Astrocyte (in vitro differentiated cells and primary cell): ENCODE results near the gene ULK2. TPM values are rescaled to one million over a fixed set of nuclear protein-coding genes. Genes with fewer than 3 reads are reported as not detected.

Source experiments
- DNase-seq: peaks from one replicate; pipeline ENCODE4 v3.0.0-alpha.2; 2010; ENCODE audit warnings: low read depth
- FAIRE-seq: peaks from 2 replicates; lab custom pipeline; 2011; peaks lifted over from hg19 to GRCh38; lab: Jason Lieb, UNC
- H2AFZ ChIP-seq: 2 replicates; pipeline ENCODE4 v1.6.0; 2012; ENCODE audit warnings: low read depth, low read length, inconsistent platforms
- H3K27ac ChIP-seq: 2 replicates; pipeline ENCODE4 v1.5.1; 2011; ENCODE audit warnings: low read depth, low read length, inconsistent platforms
- H3K27me3 ChIP-seq: 2 replicates; pipeline ENCODE4 v1.6.0; 2011; ENCODE audit warnings: low read length, inconsistent platforms; ENCODE audit not compliant: insufficient read depth
- H3K36me3 ChIP-seq: 2 replicates; pipeline ENCODE4 v1.5.1; 2011; ENCODE audit warnings: low read length, inconsistent platforms; ENCODE audit not compliant: insufficient read depth
- H3K4me1 ChIP-seq: 2 replicates; pipeline ENCODE4 v1.5.1; 2011; ENCODE audit warnings: low read length, inconsistent platforms; ENCODE audit not compliant: insufficient read depth
- H3K4me2 ChIP-seq: 2 replicates; pipeline ENCODE4 v1.6.0; 2012; ENCODE audit warnings: low read length, inconsistent platforms
- H3K4me3 ChIP-seq: 2 replicates; pipeline ENCODE4 v1.5.1; 2011; ENCODE audit warnings: low read depth, mild to moderate bottlenecking, low read length, inconsistent platforms; ENCODE audit not compliant: insufficient read depth
- H3K79me2 ChIP-seq: 2 replicates; pipeline ENCODE4 v1.6.0; 2012; ENCODE audit warnings: mild to moderate bottlenecking, low read length, inconsistent platforms; ENCODE audit not compliant: insufficient read depth
- H3K9ac ChIP-seq: 2 replicates; pipeline ENCODE4 v1.6.0; 2012; ENCODE audit warnings: mild to moderate bottlenecking, low read length, inconsistent platforms
- H3K9me3 ChIP-seq: 2 replicates; pipeline ENCODE4 v1.5.1; 2012; ENCODE audit warnings: low read depth, mild to moderate bottlenecking, low read length, inconsistent platforms; ENCODE audit not compliant: insufficient read depth
- H4K20me1 ChIP-seq: 2 replicates; pipeline ENCODE4 v1.6.0; 2012; ENCODE audit warnings: low read length, inconsistent platforms; ENCODE audit not compliant: insufficient read depth
- H3K27ac Mint-ChIP-seq: one replicate; pipeline ENCODE4 v1.8.0; 2021; ENCODE audit warnings: mild to moderate bottlenecking, mixed read lengths; ENCODE audit not compliant: unreplicated experiment
- H3K27me3 Mint-ChIP-seq: one replicate; pipeline ENCODE4 v1.8.0; 2021; ENCODE audit warnings: low read depth, mixed read lengths; ENCODE audit not compliant: unreplicated experiment
- H3K36me3 Mint-ChIP-seq: one replicate; pipeline ENCODE4 v1.8.0; 2021; ENCODE audit warnings: low read depth, mixed read lengths; ENCODE audit not compliant: unreplicated experiment
- H3K4me1 Mint-ChIP-seq: one replicate; pipeline ENCODE4 v1.8.0; 2021; ENCODE audit warnings: low read depth, mixed read lengths; ENCODE audit not compliant: unreplicated experiment
- H3K4me3 Mint-ChIP-seq: one replicate; pipeline ENCODE4 v1.8.0; 2021; ENCODE audit warnings: mild to moderate bottlenecking, moderate library complexity, mixed read lengths; ENCODE audit not compliant: unreplicated experiment
- H3K9me3 Mint-ChIP-seq: one replicate; pipeline ENCODE4 v1.8.0; 2021; ENCODE audit warnings: mild to moderate bottlenecking, mixed read lengths; ENCODE audit not compliant: unreplicated experiment
- CTCF ChIP-seq: IDR thresholded peaks from 2 replicates; pipeline ENCODE4 v1.5.1; 2011; ENCODE audit warnings: low read depth, mild to moderate bottlenecking, inconsistent platforms, low read length, moderate library complexity; ENCODE audit not compliant: insufficient read depth
- EZH2 ChIP-seq: IDR thresholded peaks from 2 replicates; pipeline ENCODE4 v1.6.1; 2012; ENCODE audit warnings: mild to moderate bottlenecking, low read length, inconsistent platforms; ENCODE audit not compliant: insufficient read depth
- total RNA-seq: library from RNA; stranded (reverse); gene quantifications from 2 replicates; pipeline ENCODE4 v1.2.1, GENCODE V29; 2021

Gene ULK2
- total RNA-seq, 1 donor from 2014 or later, result 10.8 TPM

GRCh38 chr17:19763416-19763815, 104.3 kb downstream of the ULK2 start:
- Mint-ChIP-seq H3K36me3 (no peaks in the 10 kb centered on the region), H3K4me3 (no peak overlapping the region), H3K4me1 (no peaks in the 10 kb centered on the region), H3K27me3 (peaks cover 49% of the 10 kb centered on the region), H3K27ac (no peak overlapping the region), H3K9me3 (peaks cover 2% of the 10 kb centered on the region)
- Histone ChIP-seq H3K9ac (no peak overlapping the region), H3K4me2 (no peak overlapping the region), H3K4me1 (peaks cover 3% of the 10 kb centered on the region), H3K4me3 (no peak overlapping the region), H3K27me3 (peaks cover 13% of the 10 kb centered on the region), H3K36me3 (no peaks in the 10 kb centered on the region), H2AFZ (no peak overlapping the region), H3K79me2 (no peaks in the 10 kb centered on the region), H4K20me1 (no peaks in the 10 kb centered on the region), H3K27ac (no peak overlapping the region), H3K9me3 (no peaks in the 10 kb centered on the region)
- TF ChIP-seq CTCF, result no peak
- no peak for TF ChIP-seq EZH2
- no peak for DNase-seq
- FAIRE-seq, result no peak

GRCh38 chr17:19762515-19762961, 105.2 kb downstream of the ULK2 start:
- peak; percentile 32 for DNase-seq
- H3K27ac Mint-ChIP-seq, result no peak overlapping the region

More at GRCh38 chr17:19762515-19762961, 105.2 kb downstream of the ULK2 start:
- Histone ChIP-seq H3K27ac (no peak overlapping the region), H3K4me1 (peaks cover 3% of the 10 kb centered on the region), H3K4me2 (peak overlapping the region; percentile 49), H4K20me1 (no peaks in the 10 kb centered on the region), H3K9ac (no peak overlapping the region), H3K36me3 (no peaks in the 10 kb centered on the region), H3K79me2 (no peaks in the 10 kb centered on the region), H3K27me3 (peaks cover 13% of the 10 kb centered on the region), H2AFZ (no peak overlapping the region), H3K9me3 (no peaks in the 10 kb centered on the region), H3K4me3 (no peak overlapping the region)
- peaks cover 51% of the 10 kb centered on the region for H3K27me3 Mint-ChIP-seq
- no peak for FAIRE-seq
- H3K36me3 Mint-ChIP-seq, result no peaks in the 10 kb centered on the region
- peak; percentile 68 for TF ChIP-seq CTCF
- TF ChIP-seq EZH2, result no peak
- H3K4me1 Mint-ChIP-seq, result no peaks in the 10 kb centered on the region
- H3K4me3 Mint-ChIP-seq, result no peak overlapping the region
- H3K9me3 Mint-ChIP-seq, result peaks cover 2% of the 10 kb centered on the region
